Smooth muscle cell (in vitro differentiated cells): ENCODE measurements around the gene PLPP7. TPM values are rescaled to one million over a fixed set of nuclear protein-coding genes. Genes with fewer than 3 reads are reported as not detected.

Source experiments
- DNase-seq: peaks from one replicate; lab custom pipeline; 2025; ENCODE audit not compliant: unreplicated experiment; lab: John Stamatoyannopoulos, UW
- H2AFZ ChIP-seq: fragments of 200-600 bp; sonication (generic); 2 replicates; pipeline ENCODE4 v1.6.0; 2016; ENCODE audit warnings: antibody characterized with exemption, low read depth, mild to moderate bottlenecking
- H3F3A ChIP-seq: fragments of 200-600 bp; sonication (generic); 2 replicates; pipeline ENCODE4 v1.6.0; 2017; ENCODE audit warnings: antibody characterized with exemption, low read depth
- H3K27ac ChIP-seq: fragments of 200-600 bp; sonication (generic); 2 replicates; pipeline ENCODE4 v1.5.1; 2016; ENCODE audit warnings: low read depth, mild to moderate bottlenecking
- H3K27me3 ChIP-seq: fragments of 200-600 bp; sonication (generic); 2 replicates; pipeline ENCODE4 v1.6.1; 2016; ENCODE audit warnings: low read depth, mild to moderate bottlenecking
- H3K36me3 ChIP-seq: fragments of 200-600 bp; sonication (generic); 2 replicates; pipeline ENCODE4 v1.5.1; 2016; ENCODE audit warnings: low read depth
- H3K4me1 ChIP-seq: fragments of 200-600 bp; sonication (generic); 2 replicates; pipeline ENCODE4 v1.5.1; 2016; ENCODE audit warnings: low read depth
- H3K4me2 ChIP-seq: fragments of 200-600 bp; sonication (generic); 2 replicates; pipeline ENCODE4 v1.6.0; 2016; ENCODE audit warnings: mild to moderate bottlenecking
- H3K4me3 ChIP-seq: fragments of 200-600 bp; sonication (generic); 2 replicates; pipeline ENCODE4 v1.5.1; 2016; ENCODE audit warnings: mild to moderate bottlenecking
- H3K79me2 ChIP-seq: fragments of 200-600 bp; sonication (generic); 2 replicates; pipeline ENCODE4 v1.6.0; 2016; ENCODE audit warnings: low read depth, mild to moderate bottlenecking
- H3K9ac ChIP-seq: fragments of 200-600 bp; sonication (generic); 2 replicates; pipeline ENCODE4 v1.6.0; 2016; ENCODE audit warnings: low read depth
- H3K9me3 ChIP-seq: fragments of 200-600 bp; sonication (generic); replicated peaks from 2 replicates; pipeline ENCODE4 v1.5.1; 2016; ENCODE audit warnings: low read depth
- H4K20me1 ChIP-seq: fragments of 200-600 bp; sonication (generic); 2 replicates; pipeline ENCODE4 v1.6.0; 2016; ENCODE audit warnings: low read depth
- WGBS: methylation state at CpG from one replicate; pipeline ENCODE4 v1.1.7; 2016; ENCODE audit warnings: low lambda C conversion rate; 5-methylcytosine and 5-hydroxymethylcytosine counted together
- polyA plus RNA-seq: library from polyadenylated mRNA; unstranded; fragments of >200 nt; fragmentation: Nextera tagmentation; extraction: Ambion mirVana; gene quantifications from 2 replicates; pipeline ENCODE4 v1.2.1, GENCODE V29; 2016
- total RNA-seq: library from RNA; depleted of rRNA; stranded (reverse); fragments of >200 nt; gene quantifications from 2 replicates; pipeline ENCODE4 v1.2.3, GENCODE V29; 2014
- TF ChIP-seq, protein P1 (sequence below): fragments of 200-600 bp; sonication (generic); IDR thresholded peaks from 2 replicates; pipeline ENCODE4 v1.5.1; 2017; ENCODE audit warnings: borderline replicate concordance, mild to moderate bottlenecking, antibody characterized with exemption; ENCODE audit not compliant: insufficient read depth, poor library complexity, severe bottlenecking

PLPP7 gene
- total and polyA plus RNA-seq, 2 experiments from 2014 or later = 3.3 to 4.2 TPM

DNA sequence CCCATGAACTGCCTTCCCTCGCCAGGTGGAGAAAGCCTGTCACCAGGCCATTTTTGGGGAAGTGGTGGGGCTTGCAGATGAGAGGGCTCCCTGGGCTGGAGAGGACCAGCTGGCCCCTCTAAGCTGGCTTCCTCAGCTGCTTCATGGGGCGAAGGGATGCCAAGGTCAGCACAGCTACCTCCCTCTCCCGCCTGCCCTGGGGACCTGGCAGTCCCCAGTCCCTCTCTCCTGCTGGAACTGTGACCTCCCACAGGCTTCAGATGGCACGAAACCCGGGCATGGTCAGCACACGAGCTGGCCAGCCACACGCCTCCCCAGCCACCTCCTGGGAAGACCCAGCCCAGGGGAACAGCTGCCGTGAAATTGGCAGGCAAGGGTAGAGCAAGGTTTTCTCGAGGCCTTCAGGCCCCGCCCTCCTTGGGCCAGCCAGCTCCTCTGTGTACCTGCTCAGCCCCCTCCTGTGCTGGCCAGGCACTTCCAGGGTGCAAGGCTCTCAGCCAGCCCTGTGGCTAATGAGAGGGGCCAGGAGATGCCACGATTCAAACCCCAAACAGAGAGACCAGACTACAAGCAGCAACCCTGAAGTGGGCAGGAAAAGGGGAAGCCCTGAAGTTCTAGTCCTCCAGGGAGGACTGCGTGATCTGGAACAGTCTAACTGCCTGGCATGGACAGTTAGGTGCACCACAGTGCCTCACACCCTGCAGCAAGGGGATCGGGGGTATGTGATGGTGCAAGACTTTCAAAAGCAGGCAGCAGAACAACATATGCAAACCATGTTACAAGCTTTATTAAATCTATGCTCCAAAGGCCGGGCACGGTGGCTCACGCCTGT is 12.9 kb downstream of the PLPP7 start:
- H3K9ac ChIP-seq = no peak overlapping the region
- no peaks in the 10 kb centered on the region for H3F3A ChIP-seq
- no peak overlapping the region for H2AFZ ChIP-seq
- H3K27me3 ChIP-seq = no peaks in the 10 kb centered on the region
- no peaks in the 10 kb centered on the region for H3K9me3 ChIP-seq
- no peaks in the 10 kb centered on the region for H3K79me2 ChIP-seq
- no peaks in the 10 kb centered on the region for H4K20me1 ChIP-seq
- H3K27ac ChIP-seq = no peak overlapping the region
- WGBS = 91% methylated on average over 16 of the region's 16 CpGs
- H3K4me3 ChIP-seq = no peak overlapping the region
- TF ChIP-seq, protein P1, sequence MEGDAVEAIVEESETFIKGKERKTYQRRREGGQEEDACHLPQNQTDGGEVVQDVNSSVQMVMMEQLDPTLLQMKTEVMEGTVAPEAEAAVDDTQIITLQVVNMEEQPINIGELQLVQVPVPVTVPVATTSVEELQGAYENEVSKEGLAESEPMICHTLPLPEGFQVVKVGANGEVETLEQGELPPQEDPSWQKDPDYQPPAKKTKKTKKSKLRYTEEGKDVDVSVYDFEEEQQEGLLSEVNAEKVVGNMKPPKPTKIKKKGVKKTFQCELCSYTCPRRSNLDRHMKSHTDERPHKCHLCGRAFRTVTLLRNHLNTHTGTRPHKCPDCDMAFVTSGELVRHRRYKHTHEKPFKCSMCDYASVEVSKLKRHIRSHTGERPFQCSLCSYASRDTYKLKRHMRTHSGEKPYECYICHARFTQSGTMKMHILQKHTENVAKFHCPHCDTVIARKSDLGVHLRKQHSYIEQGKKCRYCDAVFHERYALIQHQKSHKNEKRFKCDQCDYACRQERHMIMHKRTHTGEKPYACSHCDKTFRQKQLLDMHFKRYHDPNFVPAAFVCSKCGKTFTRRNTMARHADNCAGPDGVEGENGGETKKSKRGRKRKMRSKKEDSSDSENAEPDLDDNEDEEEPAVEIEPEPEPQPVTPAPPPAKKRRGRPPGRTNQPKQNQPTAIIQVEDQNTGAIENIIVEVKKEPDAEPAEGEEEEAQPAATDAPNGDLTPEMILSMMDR = no peak
- H3K36me3 ChIP-seq = no peaks in the 10 kb centered on the region
- no peak for DNase-seq
- no peak overlapping the region for H3K4me2 ChIP-seq
- no peaks in the 10 kb centered on the region for H3K4me1 ChIP-seq

DNA sequence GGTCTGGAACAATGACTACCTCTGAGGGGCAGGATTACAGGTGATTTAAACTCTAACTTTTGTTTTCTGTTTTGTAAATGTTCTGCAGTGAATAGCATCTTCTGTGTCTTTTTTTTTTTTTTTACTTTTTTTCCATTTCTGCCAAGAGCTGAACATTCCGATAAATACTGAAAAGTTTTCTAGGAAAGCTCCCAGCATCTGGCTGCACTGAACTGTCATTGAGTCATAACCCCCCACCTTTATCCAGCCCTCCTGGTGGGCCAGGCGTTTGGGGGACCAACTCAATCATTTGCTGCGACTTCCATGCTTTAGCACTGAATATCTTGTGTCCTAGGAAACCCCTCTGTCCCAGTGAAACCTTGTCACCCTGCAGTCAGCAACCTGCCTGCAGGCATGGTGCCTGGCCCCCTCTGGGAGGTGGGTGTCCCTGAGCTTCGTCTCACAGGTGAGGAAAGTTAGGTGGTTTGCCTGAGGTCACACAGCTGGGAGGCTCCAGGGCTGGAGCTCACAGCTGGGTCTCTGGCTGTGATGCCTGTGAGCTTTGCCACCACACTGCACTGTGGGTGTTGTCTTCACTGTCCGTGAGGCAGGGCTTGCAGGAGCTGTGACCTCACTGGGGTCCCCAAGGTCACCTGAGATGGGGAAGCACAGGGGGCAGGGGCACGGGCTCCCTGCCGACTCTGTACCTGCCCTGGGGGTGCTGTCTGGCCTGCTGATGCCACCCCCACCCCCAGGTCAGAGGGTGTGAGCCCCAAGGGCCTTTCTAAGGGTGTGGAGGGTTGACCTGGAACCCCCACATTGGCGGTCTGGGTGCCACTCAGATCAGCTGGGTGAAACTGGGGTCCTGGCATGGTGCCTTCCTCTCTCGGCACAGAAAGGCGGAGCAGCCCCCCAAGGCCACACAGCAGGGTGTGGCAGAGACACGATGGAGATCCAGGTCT is 14.1 kb downstream of the PLPP7 start:
- DNase-seq = no peak
- H3K4me1 ChIP-seq = no peaks in the 10 kb centered on the region
- H3K9ac ChIP-seq = no peak overlapping the region
- H3K4me3 ChIP-seq = no peak overlapping the region
- no peaks in the 10 kb centered on the region for H3K79me2 ChIP-seq
- no peak overlapping the region for H3K4me2 ChIP-seq
- no peaks in the 10 kb centered on the region for H3K9me3 ChIP-seq
- no peaks in the 10 kb centered on the region for H3F3A ChIP-seq
- H3K27ac ChIP-seq = no peak overlapping the region
- H4K20me1 ChIP-seq = no peaks in the 10 kb centered on the region
- no peak overlapping the region for H2AFZ ChIP-seq
- no peaks in the 10 kb centered on the region for H3K36me3 ChIP-seq
- TF ChIP-seq, protein P1 = no peak
- no peaks in the 10 kb centered on the region for H3K27me3 ChIP-seq
- WGBS = 87% methylated on average over 11 of the region's 11 CpGs

DNA sequence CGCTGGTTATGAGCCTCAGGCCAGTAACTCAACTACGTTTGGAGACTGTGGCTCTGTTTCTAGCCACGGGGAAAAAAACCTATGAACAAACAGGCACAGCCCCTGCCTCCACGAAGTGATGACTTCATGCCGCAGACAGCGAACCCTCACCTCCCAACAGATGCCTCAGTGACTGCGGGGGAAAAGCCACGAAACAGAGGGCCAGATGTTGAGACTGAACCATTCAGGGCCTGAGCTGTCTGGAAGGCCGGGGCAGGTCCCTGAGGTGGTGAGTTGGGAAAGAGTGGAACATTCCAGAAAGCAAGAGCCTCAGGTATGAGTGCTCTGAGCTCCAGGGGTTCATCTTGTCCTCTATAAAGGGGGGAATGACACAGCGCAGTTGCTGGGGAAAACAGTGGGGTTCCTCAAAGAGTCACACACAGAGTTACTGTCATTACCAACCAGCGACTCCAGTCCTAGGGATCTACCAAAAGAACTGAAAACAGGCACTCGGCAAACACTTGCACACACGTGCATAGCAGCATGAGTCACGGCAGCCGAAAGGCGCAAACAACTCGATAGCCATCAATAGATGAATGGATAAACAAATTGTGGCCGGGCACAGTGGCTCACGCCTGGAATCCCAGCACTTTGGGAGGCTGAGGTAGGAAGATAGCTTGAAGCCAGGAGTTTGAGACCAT is 15.3 kb downstream of the PLPP7 start:
- 35% methylated on average over 19 of the region's 19 CpGs for WGBS
- no peak overlapping the region for H3K9ac ChIP-seq
- no peaks in the 10 kb centered on the region for H4K20me1 ChIP-seq
- peak overlapping the region; percentile 29 for H3K27ac ChIP-seq
- no peak for DNase-seq
- H3K4me2 ChIP-seq = peak overlapping the region; percentile 13
- peak overlapping the region; percentile 18 for H2AFZ ChIP-seq
- H3K9me3 ChIP-seq = no peaks in the 10 kb centered on the region
- H3K36me3 ChIP-seq = no peaks in the 10 kb centered on the region
- TF ChIP-seq, protein P1 = no peak
- H3F3A ChIP-seq = no peaks in the 10 kb centered on the region
- no peaks in the 10 kb centered on the region for H3K79me2 ChIP-seq
- H3K4me3 ChIP-seq = no peak overlapping the region
- no peaks in the 10 kb centered on the region for H3K4me1 ChIP-seq
- no peaks in the 10 kb centered on the region for H3K27me3 ChIP-seq
